Stimulated activated CD8-positive, alpha-beta memory T cell treated with anti-CD3 and anti-CD28 coated beads, Interleukin-4, amount 100 ng/mL, for 4 hours (primary cell): ENCODE measurements around the gene CLDN4.
"Not testable (repeated sequence)": the region's sequence is repeated elsewhere in the genome, so short reads cannot be mapped to it uniquely, and the experiment has no call there.

Source experiments
- DNase-seq, 2 donors: peaks; one replicate each; pipeline ENCODE4 v3.0.0-alpha.2; 2020; ENCODE audit warnings: low read depth in 2 of 2, low spot score in 1 of 2

The CLDN4 gene

DNA sequence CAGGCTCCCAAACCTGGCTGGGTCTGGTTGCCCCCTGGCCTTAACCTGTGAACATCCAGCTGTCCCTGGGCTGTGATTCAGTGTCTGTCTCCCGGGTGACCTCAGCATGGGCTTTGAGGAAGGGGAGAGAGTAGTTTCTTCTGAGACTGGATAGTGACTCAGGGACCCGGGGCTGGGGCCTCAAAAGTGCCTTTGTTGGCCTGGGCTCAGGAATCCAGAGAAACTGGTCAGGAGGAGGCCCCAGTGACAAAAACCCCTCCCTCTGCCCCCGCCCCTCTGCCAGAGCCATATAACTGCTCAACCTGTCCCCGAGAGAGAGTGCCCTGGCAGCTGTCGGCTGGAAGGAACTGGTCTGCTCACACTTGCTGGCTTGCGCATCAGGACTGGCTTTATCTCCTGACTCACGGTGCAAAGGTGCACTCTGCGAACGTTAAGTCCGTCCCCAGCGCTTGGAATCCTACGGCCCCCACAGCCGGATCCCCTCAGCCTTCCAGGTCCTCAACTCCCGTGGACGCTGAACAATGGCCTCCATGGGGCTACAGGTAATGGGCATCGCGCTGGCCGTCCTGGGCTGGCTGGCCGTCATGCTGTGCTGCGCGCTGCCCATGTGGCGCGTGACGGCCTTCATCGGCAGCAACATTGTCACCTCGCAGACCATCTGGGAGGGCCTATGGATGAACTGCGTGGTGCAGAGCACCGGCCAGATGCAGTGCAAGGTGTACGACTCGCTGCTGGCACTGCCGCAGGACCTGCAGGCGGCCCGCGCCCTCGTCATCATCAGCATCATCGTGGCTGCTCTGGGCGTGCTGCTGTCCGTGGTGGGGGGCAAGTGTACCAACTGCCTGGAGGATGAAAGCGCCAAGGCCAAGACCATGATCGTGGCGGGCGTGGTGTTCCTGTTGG, at the start of gene CLDN4:
Gene CLDN4 (plus strand): TSS at position 316 of the 903 bp plus-strand sequence. CDS start 206 bp downstream, at position 522.
- DNase-seq: no peak

GRCh38 chr7:73786588-73786987, 44.2 kb upstream of the CLDN4 start:
- DNase-seq: no peak

- not testable (repeated sequence) for DNase-seq
Observed at GRCh38 chr7:73787786-73788048, 43.1 kb upstream of the CLDN4 start.

GRCh38 chr7:73789051-73789450, 41.7 kb upstream of the CLDN4 start:
- DNase-seq: no peak

DNA sequence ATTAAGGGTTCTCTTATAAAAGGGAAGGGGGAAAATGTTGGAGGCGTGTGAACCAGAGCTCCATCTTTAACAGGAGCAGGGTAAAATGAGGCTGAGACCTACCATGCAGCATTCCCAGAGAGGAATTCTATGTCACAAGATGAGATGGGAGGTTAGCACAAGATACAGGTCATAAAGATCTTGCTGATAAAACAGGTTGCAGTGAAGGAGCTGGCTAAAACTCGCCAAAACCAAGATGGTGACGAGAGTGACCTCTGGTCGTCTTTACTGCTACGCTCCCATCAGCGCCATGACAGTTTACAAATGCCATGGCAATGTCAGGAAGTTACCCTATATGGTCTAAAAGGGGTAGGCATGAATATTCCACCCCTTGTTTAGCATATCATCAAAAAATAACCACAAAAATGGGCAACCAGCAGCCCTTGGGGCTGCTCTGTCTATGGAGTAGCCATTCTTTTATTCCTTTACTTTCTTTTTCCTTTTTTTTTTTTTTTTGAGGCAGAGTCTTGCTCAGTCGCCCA, 39.6 kb upstream of the CLDN4 start:
- DNase-seq: not testable (repeated sequence)

GRCh38 chr7:73795188-73795587, 35.6 kb upstream of the CLDN4 start:
- not testable (repeated sequence) for DNase-seq

DNA sequence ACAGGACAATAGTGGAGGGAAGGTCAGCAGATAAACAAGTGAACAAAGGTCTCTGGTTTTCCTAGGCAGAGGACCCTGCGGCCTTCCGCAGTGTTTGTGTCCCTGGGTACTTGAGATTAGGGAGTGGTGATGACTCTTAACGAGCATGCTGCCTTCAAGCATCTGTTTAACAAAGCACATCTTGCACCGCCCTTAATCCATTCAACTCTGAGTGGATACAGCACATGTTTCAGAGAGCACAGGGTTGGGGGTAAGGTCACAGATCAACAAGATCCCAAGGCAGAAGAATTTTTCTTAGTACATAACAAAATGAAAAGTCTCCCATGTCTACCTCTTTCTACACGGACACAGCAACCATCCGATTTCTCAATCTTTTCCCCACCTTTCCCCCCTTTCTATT, 34.1 kb upstream of the CLDN4 start:
- DNase-seq: not testable (repeated sequence)

GRCh38 chr7:73797176-73797575, 33.6 kb upstream of the CLDN4 start:
- DNase-seq: not testable (repeated sequence)

DNA sequence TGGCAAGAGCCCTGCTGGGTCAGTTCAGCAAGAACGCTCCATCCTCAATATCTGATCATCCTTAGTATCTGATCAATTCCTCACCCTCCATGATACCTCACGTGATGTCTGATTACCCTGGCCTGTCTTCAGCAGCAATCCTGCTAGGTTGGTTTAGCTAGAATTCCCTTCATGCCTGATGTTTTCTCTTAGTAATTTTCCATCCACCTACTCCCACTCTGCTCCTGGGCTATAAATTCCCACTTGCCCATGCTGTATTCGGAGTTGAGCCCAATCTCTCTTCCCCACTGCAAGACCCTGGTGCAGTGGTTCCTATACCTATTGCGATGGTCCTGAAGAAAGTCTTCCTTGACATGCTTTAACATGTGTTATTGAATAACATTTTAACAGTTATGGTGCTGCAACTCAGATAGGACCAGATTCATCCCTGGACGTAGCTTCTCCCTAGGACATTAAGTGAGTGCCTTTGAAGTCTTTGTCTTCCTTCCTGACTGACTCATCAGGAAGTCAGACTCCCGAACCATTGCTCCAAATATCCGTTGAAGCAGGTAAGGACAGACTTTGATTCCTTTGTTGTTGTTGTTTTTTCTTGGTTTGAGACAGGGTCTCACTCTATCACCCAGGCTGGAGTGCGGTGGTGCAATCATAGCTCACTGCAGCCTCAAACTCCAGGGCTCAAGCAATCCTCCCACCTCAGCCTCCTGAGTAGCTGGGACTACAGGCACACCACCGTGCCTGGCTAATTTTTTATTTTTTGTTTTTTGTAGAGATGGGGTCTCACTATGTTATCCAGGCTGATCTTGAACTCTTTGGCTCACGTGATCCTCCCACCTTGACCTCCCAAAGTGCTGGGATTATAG, 31.3 kb upstream of the CLDN4 start:
- DNase-seq: no peak

DNA sequence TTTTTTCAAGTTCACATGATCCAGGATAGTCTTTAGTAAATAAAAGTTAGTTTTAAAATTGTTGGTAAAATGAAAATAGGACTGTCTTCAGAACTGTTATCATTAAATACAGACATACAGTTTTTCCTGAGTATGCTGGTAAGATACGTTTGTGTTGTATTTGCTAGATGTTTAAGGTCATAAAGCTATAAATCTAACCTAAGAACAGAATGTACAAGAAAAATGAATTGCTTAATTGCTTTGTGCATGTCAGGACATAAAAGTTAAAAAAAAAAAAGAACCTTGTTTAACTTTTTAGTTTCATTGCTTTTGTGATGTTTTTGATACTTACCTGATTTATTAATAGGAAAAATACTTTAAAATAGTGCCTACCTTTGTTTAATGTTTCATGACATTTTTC, 29.2 kb upstream of the CLDN4 start:
- no peak for DNase-seq

GRCh38 chr7:73802459-73802858, 28.3 kb upstream of the CLDN4 start:
- no peak for DNase-seq

DNA sequence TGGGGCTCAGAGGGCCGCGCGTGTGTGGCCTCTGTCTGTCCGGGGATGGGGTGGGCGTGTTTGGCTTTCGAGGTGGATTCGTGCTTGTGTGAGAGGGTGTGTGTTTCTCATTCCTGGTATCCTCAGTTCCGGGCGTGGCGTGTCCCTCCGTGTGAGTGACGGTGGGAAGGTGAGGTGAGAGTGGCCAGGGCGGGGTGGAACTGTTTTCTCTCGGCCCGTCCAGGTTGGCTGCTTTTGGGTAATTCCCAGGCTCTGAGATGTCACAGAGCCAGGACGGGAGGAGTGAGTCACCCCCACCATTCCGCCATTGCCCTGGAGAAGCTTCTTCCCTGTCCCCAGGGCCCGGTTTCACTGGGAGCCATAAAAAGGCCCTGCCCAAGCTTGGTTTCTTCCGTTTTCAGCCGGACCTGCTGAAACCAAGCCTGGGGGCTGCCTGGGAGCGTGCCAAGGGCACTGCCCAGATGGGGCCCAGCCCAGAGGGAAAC, 21.3 kb upstream of the CLDN4 start:
- no peak for DNase-seq

GRCh38 chr7:73810998-73811360, 19.8 kb upstream of the CLDN4 start:
- no peak for DNase-seq

- DNase-seq: peak in 1 of 2 donors; percentile 10
Observed at GRCh38 chr7:73811760-73812168, 19.0 kb upstream of the CLDN4 start.

DNA sequence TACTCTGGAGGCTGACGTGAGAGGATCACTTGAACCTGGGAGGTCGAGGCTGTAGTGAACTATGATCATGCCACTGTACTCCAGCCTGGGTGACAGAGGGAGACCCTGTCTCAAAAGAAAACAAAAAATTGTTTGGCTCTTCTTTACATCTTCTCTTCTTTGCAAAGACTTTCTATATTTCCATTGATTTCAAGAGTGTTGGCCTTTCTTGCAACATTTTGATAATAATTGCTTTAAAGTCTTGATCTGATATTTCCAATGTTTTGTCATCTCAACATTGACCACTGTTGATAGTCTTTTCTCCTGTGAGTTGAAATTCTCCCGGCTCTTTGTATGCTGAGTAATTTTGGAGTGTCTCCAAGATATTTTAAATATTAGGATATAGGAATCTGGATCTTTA, 17.8 kb upstream of the CLDN4 start:
- DNase-seq: no peak

GRCh38 chr7:73815436-73815835, 15.4 kb upstream of the CLDN4 start:
- no peak for DNase-seq

- DNase-seq: no peak
Observed at GRCh38 chr7:73817121-73817520, 13.7 kb upstream of the CLDN4 start.

- DNase-seq: no peak
Observed at GRCh38 chr7:73820013-73820412, 10.8 kb upstream of the CLDN4 start.

- DNase-seq: not testable (repeated sequence)
Observed at GRCh38 chr7:73821597-73822285, 9.1 kb upstream of the CLDN4 start.

DNA sequence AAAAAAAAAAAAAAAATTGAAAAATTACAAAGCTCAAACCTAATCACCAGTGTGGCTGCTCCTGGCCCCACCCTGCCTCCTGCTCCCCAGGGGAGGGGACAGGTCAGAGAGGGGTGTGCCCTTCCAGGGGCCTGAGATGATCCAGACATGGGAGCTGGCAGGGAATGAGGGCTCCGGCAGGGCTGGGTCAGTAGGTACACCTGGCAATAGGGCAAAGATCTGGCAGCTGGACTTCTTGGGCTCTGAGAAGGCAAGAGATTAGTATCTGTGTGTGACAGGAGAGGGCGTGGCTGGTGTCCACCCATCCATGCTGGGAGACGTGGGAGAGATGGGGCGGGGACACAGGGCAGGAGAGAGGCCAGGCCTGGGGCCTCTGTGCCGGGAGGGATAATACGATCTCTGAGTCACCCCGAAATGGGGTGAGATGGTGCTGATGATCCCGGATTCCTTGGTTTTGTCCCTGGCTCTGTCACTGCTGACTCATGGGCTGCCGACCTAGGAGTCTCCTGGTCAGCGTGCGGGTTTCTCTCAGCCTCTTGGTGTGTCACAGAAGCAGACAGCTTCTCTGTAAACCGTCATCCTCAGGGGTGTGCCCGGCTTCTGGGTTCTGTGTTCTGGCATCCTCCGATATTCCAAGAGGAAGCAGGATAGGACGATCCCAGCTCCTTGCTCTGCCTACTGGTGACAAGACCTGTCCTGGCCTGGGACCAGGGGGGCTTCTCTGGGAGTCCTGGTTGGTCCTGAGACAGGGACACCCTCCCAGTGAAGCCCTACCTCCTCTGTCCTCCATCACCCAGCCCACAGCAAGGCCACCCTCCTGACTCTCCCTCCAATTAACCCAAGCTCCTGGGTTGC, 8.2 kb upstream of the CLDN4 start:
- DNase-seq: no peak
